HG02938 (cell line): ENCODE results near the gene CNKSR2.

ENCODE experiments used
- ATAC-seq: cut with Tn5 transposase; IDR thresholded peaks from one replicate; pipeline ENCODE4 v1.9.1; 2021; ENCODE audit warnings: mild to moderate bottlenecking, moderate library complexity; ENCODE audit not compliant: unreplicated experiment

Gene CNKSR2

DNA sequence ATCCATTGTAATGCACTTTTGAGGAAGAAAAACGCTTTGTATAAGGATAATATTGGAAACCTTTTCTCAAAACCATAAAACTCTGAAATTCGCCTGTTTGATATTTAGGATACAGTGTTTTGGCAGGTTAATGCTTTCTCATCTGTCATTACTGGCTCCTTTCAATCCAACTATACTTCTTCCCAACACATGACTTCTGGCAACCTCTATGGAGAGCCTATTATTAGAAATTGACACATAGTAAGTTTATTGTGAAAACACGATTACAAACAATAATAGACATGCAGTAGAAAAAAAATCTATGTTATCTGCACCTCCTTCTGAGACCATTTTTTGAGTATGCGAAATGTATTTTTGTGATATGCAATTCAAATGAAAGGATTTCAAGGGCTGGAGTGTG, 288.5 kb downstream of the CNKSR2 start:
- no peak for ATAC-seq

DNA sequence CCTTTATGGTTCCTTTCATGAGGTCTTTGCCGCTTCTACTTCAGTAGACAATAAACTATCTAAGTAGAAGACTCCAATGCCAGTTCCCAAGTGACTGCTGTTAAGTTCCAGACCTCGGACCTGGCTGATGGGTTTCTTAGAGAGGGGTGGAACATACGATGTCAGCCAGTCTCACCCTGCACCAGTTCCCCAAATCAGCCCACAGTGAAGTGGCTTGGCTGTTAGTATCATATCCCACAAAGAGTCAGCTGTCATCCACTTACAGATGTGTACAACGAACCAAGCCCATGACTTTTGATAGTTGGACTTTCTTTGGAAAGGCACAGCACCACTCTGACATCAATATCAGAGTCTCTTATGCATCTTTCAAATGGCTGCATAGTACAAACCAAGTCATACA, 292.0 kb downstream of the CNKSR2 start:
- ATAC-seq, result no peak

GRCh38 chrX:21666679-21667078, 292.5 kb downstream of the CNKSR2 start:
- no peak for ATAC-seq

DNA sequence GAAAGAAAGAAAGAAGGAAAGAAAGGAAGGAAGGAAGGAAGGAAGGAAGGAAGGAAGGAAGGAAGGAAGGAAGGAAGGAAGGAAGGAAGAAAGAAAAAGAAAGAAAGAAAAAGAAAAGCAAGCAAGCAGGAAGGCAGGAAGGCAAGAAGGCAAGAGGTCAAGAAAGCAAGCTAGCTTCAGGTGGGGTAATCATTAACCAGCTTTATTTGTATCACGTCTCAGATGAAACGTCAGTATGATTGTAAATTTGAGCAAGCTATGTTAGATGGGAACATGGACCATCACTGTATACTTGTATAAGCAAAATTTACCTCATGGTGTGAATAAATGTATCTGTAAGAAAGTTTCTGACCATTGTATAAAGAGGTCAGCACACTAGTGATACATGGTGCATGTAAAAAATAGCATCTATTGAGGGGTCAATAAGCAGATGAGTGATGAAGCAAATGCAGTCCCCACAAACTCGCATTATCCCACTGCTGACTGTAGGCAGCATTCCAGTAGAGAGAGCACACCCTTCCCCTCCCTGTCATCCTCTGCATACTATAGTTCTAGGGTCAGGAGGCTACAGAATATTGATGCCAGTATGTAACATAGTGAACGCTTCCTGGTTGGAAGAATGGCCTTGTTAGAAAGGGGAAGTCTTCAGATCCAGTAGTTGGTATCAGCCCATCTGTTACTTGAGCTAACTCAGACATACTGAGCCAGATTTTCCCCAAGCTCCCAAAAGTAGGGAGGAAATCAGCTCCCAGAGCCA, 300.4 kb downstream of the CNKSR2 start:
- ATAC-seq, result no peak

DNA sequence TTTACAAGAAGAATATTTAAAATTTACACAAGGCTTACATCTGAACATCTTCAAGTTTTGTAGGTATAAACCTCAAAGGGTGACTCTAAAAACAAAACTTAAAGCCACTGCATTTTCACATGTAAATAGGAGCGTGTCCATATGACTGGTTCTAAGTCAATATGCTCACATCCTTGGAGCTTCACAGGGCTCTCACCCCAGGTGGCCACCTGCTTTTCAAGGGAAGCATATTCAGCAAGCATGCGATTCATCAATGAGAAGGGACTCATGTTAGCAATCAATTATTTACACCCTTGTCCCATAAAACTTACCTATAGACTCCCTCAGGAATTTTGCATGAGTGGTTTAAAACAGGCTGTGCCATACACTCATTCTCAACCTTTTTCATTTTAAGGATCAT, 301.7 kb downstream of the CNKSR2 start:
- ATAC-seq, result no peak

DNA sequence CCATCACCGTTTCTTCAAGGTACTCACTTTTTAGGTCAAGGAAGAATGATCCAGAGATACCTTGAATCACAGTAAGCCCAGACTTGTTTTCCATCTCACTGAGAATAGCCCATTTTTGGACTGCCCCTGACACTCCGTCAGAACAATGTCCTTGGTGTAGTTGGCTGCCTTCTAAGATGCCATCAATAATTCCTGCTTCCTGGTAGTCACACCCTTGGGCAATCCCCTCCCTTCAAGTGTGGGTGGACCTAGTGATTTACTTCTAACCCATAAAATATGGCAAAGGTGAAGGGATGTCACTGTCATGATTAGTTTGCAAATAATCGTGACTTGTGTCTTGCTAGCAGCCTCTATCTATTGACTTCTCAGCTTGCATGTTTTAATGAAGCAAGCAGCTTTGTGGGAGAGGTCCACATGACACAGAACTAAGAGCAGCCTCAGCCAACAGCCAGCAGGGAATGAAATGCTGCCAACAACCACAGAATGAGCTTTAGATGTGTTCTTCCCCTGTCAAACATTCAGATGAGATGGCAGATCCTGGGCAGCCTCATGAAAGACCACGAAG, 303.9 kb downstream of the CNKSR2 start:
- no peak for ATAC-seq

DNA sequence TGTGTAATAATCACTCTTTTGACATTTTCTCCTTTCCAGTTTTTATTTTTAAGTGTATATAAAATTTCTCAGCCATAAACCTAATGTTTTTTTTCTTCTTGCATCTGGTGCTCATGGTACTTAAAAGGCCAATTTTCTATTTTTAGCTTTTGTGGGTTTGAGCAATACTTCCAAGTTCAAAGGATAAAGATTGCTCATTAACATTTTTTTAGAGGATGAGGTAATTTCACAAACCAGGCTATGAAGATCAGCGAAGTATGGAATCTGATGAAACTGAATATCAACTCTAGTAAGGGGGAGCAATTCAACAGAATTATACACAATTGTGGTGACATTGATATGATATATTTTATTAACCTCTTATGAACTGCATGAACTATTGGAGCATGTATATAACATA, 309.7 kb downstream of the CNKSR2 start:
- no peak for ATAC-seq

GRCh38 chrX:21691512-21692018, 317.3 kb downstream of the CNKSR2 start:
- ATAC-seq, result no peak

- no peak for ATAC-seq
These were observed 324.1 kb downstream of the CNKSR2 start for GRCh38 chrX:21698272-21698671.

GRCh38 chrX:21699136-21699535, 324.9 kb downstream of the CNKSR2 start:
- ATAC-seq, result no peak

GRCh38 chrX:21700275-21700674, 326.1 kb downstream of the CNKSR2 start:
- no peak for ATAC-seq

DNA sequence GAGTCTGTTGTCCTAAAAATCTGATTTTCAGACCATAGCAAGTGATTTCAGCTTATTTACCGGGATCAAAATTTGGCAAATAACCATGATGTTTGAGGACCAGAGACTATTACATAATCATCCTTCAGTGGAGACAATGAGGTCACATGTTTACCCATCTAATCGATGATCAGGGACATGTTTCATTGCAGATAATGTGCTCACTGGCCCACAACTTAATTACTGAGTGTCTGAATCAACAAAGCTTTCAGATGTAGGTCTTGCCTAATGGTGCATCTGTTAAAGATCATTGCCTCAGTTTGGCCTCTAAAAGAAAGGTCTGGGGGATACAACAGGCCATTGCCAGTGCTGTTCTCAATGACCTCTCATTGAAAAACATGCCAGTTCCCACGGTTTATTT, 326.7 kb downstream of the CNKSR2 start:
- ATAC-seq, result no peak

- no peak for ATAC-seq
These were observed 328.5 kb downstream of the CNKSR2 start for GRCh38 chrX:21702725-21703124.
